Keratinocyte (primary cell): ENCODE measurements around the gene OASL. TPM values are rescaled to one million over a fixed set of nuclear protein-coding genes. Genes with fewer than 3 reads are reported as not detected.

Source experiments
- DNase-seq: peaks from one replicate; pipeline ENCODE4 v3.0.0-alpha.2; 2011; ENCODE audit warnings: low read depth, missing footprints, low spot score
- FAIRE-seq: peaks from 2 replicates; lab custom pipeline; 2011; peaks lifted over from hg19 to GRCh38; lab: Jason Lieb, UNC
- H2AFZ ChIP-seq: 2 replicates; pipeline ENCODE4 v1.6.0; 2012; ENCODE audit warnings: low read length, control low read depth, inconsistent platforms; ENCODE audit not compliant: control insufficient read depth
- H3K27ac ChIP-seq: 2 replicates; pipeline ENCODE4 v1.5.1; 2011; ENCODE audit warnings: low read length; ENCODE audit not compliant: control insufficient read depth, insufficient read depth
- H3K27me3 ChIP-seq: 3 replicates; pipeline ENCODE4 v1.6.0; 2011; ENCODE audit warnings: low read length; ENCODE audit not compliant: control insufficient read depth, insufficient read depth; ENCODE audit errors: extremely low read depth
- H3K36me3 ChIP-seq, 2 experiments: 2 replicates in 1 of 2; 3 replicates in 1 of 2; pipeline ENCODE4 v1.5.1; 2011; ENCODE audit warnings: low read length in 2 of 2, mild to moderate bottlenecking in 1 of 2; ENCODE audit not compliant: control insufficient read depth in 2 of 2, insufficient read depth in 2 of 2; ENCODE audit errors: extremely low read depth in 1 of 2
- H3K4me1 ChIP-seq: 3 replicates; pipeline ENCODE4 v1.5.1; 2011; ENCODE audit warnings: low read length; ENCODE audit not compliant: control insufficient read depth, insufficient read depth; ENCODE audit errors: extremely low read depth
- H3K4me2 ChIP-seq: 3 replicates; pipeline ENCODE4 v1.6.0; 2011; ENCODE audit warnings: low read depth, low read length; ENCODE audit not compliant: control insufficient read depth, insufficient read depth; ENCODE audit errors: extremely low read depth
- H3K4me3 ChIP-seq, 3 experiments: fragments of 200-600 bp in 1 of 3; sonication (generic) in 1 of 3; 2 replicates in 2 of 3; 3 replicates in 1 of 3; pipeline ENCODE4 v1.5.1; 2011 to 2016; ENCODE audit warnings: low read length in 3 of 3, mild to moderate bottlenecking in 3 of 3, control low read depth in 2 of 3, inconsistent platforms in 1 of 3, low read depth in 1 of 3, mixed read lengths in 1 of 3, mixed run types in 1 of 3, moderate library complexity in 1 of 3; ENCODE audit not compliant: control insufficient read depth in 2 of 3, insufficient read depth in 2 of 3; ENCODE audit errors: extremely low read depth in 1 of 3
- H3K79me2 ChIP-seq: 2 replicates; pipeline ENCODE4 v1.6.0; 2012; ENCODE audit warnings: low read length; ENCODE audit not compliant: control insufficient read depth, insufficient read depth
- H3K9ac ChIP-seq: 3 replicates; pipeline ENCODE4 v1.6.0; 2011; ENCODE audit warnings: low read length; ENCODE audit not compliant: control insufficient read depth, insufficient read depth; ENCODE audit errors: extremely low read depth
- H3K9me1 ChIP-seq: 3 replicates; pipeline ENCODE4 v1.6.0; 2011; ENCODE audit warnings: low read length; ENCODE audit not compliant: control insufficient read depth, insufficient read depth; ENCODE audit errors: extremely low read depth
- H3K9me3 ChIP-seq: 2 replicates; pipeline ENCODE4 v1.5.1; 2012; ENCODE audit warnings: low read depth, low read length; ENCODE audit not compliant: control insufficient read depth
- H4K20me1 ChIP-seq: 3 replicates; pipeline ENCODE4 v1.6.0; 2011; ENCODE audit warnings: low read length; ENCODE audit not compliant: control insufficient read depth, insufficient read depth; ENCODE audit errors: extremely low read depth
- EZH2 ChIP-seq: IDR thresholded peaks from one replicate; pipeline ENCODE4 v1.6.1; 2012; ENCODE audit warnings: inconsistent platforms, mild to moderate bottlenecking, low read length, moderate library complexity
- dilution Hi-C: fragments of 300-500 bp; cut with MboI; formaldehyde crosslinking; loops from one replicate; pipeline ENCODE4 v1.7.0; 2020; ENCODE audit warnings: low sequenced_read_pairs; ENCODE audit not compliant: extremely low pct_ligation_motif_present
- polyA plus RNA-seq, 5 experiments: library from polyadenylated mRNA; depleted of rRNA in 3 of 5; stranded (reverse) in 3 of 5; stranded (forward) in 1 of 5; unstranded in 1 of 5; fragments of >200 nt; gene quantifications; 1 replicate in 1 of 5; 2 replicates in 3 of 5; 3 replicates in 1 of 5; pipeline versions ENCODE4 v1.2.1 to v1.2.3, GENCODE V29; 2011 to 2012; ENCODE audit warnings: missing spikeins in 2 of 5, low read depth in 1 of 5, low replicate concordance in 1 of 5
- small RNA-seq, 3 experiments: library from RNA; depleted of rRNA; stranded (forward); fragments of <200 nt; gene quantifications; one replicate each; pipeline ENCODE3, GENCODE V24; 2012; ENCODE audit warnings: low read depth in 3 of 3, low replicate concordance in 1 of 3; ENCODE audit not compliant: insufficient read length in 3 of 3
- TF ChIP-seq, protein P1 (sequence below), 3 experiments: IDR thresholded peaks in 1 of 3; conservative IDR thresholded peaks in 1 of 3; optimal IDR thresholded peaks in 1 of 3; 2 replicates in 2 of 3; 3 replicates in 1 of 3; pipeline versions ENCODE3 to v1.5.1; 2011; ENCODE audit warnings: low read length in 3 of 3, mild to moderate bottlenecking in 3 of 3, moderate library complexity in 2 of 3, control low read depth in 1 of 3, inconsistent platforms in 1 of 3; ENCODE audit not compliant: insufficient read depth in 2 of 3; ENCODE audit errors: extremely low read depth in 1 of 3

The OASL gene
- polyA plus RNA-seq, 1 donor (not counting 4 experiments of a cell fraction or from before 2014, with no cell fraction given) = 3.6 TPM

GRCh38 chr12:120970310-120970709 lies 68.7 kb downstream of the OASL start:
- Histone ChIP-seq H3K79me2 (no peaks in the 10 kb centered on the region), H3K4me2 (no peak overlapping the region), H3K9me3 (no peaks in the 10 kb centered on the region), H2AFZ (no peak overlapping the region), H3K9ac (no peak overlapping the region), H3K9me1 (no peaks in the 10 kb centered on the region), H3K27ac (no peak overlapping the region), H4K20me1 (no peaks in the 10 kb centered on the region), H3K4me1 (no peaks in the 10 kb centered on the region), H3K27me3 (no peaks in the 10 kb centered on the region), H3K36me3 (no peaks in the 10 kb centered on the region), H3K4me3 (no peak overlapping the region)
- FAIRE-seq (no peak), DNase-seq (no peak)
- no peak for TF ChIP-seq EZH2
- TF ChIP-seq, protein P1, sequence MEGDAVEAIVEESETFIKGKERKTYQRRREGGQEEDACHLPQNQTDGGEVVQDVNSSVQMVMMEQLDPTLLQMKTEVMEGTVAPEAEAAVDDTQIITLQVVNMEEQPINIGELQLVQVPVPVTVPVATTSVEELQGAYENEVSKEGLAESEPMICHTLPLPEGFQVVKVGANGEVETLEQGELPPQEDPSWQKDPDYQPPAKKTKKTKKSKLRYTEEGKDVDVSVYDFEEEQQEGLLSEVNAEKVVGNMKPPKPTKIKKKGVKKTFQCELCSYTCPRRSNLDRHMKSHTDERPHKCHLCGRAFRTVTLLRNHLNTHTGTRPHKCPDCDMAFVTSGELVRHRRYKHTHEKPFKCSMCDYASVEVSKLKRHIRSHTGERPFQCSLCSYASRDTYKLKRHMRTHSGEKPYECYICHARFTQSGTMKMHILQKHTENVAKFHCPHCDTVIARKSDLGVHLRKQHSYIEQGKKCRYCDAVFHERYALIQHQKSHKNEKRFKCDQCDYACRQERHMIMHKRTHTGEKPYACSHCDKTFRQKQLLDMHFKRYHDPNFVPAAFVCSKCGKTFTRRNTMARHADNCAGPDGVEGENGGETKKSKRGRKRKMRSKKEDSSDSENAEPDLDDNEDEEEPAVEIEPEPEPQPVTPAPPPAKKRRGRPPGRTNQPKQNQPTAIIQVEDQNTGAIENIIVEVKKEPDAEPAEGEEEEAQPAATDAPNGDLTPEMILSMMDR (optimal IDR thresholded peaks at IDR 0.05 in 1 of 3, IDR thresholded peaks at IDR 0.05 in 1 of 3, conservative IDR thresholded peaks at IDR 0.05 in 1 of 3; ENCODE audit: extremely low read depth in 1 of 3, insufficient read depth in 2 of 3, low read length in 3 of 3) = no peak
- dilution Hi-C loops = no loop called here

Small RNA genes lying within 50 kb of the gene (small RNA-seq; reads per million reads assigned to genes)
- gene AC079602.2 = 0 to 0.33 (median 0) reads per million in 3 experiments

Other genes starting within 250 kb of the OASL start
- 28.3 to 36.9 TPM (median 30.5 TPM) in 3 replicates for gene SPPL3, start 134.9 kb downstream of the OASL start, polyA plus RNA-seq
- not detected in 3 replicates for gene HNF1A, start 60.7 kb downstream of the OASL start, polyA plus RNA-seq
- gene C12orf43, start 22.8 kb downstream of the OASL start, polyA plus RNA-seq = 12.3 to 16.9 TPM (median 12.8 TPM) in 3 replicates
- gene P2RX7, start 93.6 kb upstream of the OASL start, polyA plus RNA-seq = 0.12 to 0.21 TPM (median 0.20 TPM) in 3 replicates
- 5.1 to 8.6 TPM (median 5.3 TPM) in 3 replicates for gene P2RX4, start 170.9 kb upstream of the OASL start, polyA plus RNA-seq